Measurements from ENCODE around the gene MOB3B.

MOB3B gene

DNA sequence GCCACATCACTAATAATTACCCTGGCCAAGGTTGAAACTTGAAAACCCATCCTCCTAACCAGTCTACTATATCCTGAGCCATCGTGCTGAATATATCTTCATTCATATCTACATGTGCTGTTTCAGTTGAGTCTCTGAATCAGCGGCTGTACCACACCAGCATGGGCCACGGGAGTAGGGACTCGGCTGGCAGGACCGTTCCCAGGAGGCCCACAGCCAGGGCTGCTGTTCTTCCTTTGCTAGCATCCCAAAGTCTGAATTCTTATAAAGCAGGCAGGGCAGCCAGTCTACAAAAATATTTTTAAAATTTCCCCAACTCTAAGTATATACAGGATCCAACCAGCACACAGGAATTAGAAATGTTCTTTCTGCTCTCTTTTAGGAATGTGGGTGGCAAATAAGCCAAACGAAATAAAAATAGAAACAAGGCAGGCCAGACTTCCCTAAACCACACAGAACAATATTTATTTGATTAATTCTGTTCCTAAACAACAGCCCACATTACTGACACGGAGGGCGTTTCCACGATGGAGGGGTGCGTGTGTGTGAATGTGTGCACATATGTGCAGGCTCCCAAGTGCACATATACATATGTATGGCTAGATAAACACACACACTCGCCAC is 189.8 kb downstream of the MOB3B start:
- intact Hi-C loops (cut with DNase I; ENCODE audit: low total_unique reads): loop anchor here (5.0 kb wide), 1 partner anchor 188 kb away; the partner anchor contains the start of gene MOB3B
- H3K9me3 ChIP-seq: no peaks in the 10 kb centered on the region
- H3K36me3 ChIP-seq: no peaks in the 10 kb centered on the region
- DNase-seq: peak; percentile 47 to 77
- peaks cover 10 to 65% (median 51%) of the 10 kb centered on the region in 4 donors for H3K4me1 ChIP-seq
- no peaks in the 10 kb centered on the region for H3K27me3 ChIP-seq
- H3K4me3 ChIP-seq: no peak overlapping the region
- H3K27ac ChIP-seq: peak overlapping the region; percentile 66 to 67
- TF ChIP-seq, protein P1, sequence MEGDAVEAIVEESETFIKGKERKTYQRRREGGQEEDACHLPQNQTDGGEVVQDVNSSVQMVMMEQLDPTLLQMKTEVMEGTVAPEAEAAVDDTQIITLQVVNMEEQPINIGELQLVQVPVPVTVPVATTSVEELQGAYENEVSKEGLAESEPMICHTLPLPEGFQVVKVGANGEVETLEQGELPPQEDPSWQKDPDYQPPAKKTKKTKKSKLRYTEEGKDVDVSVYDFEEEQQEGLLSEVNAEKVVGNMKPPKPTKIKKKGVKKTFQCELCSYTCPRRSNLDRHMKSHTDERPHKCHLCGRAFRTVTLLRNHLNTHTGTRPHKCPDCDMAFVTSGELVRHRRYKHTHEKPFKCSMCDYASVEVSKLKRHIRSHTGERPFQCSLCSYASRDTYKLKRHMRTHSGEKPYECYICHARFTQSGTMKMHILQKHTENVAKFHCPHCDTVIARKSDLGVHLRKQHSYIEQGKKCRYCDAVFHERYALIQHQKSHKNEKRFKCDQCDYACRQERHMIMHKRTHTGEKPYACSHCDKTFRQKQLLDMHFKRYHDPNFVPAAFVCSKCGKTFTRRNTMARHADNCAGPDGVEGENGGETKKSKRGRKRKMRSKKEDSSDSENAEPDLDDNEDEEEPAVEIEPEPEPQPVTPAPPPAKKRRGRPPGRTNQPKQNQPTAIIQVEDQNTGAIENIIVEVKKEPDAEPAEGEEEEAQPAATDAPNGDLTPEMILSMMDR (IDR thresholded peaks at IDR 0.05): no peak

DNA sequence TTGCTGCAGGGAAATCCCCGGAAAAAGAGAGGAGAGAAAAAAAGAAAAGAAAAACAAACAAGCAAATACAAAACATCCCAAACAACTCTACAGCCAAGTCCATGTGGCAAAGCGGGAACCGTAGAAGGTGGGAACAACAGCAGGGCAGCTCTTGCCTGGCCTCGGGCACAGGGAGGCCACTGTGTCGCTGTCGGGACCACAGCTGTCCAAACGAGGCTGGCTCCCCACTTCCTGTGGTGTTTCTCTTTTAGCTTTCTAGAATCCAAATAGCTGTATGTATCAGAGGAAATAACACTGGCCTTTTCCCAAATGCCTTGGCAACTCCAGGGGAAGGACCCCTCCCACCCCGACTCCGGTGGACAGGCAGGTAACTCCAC is 191.1 kb downstream of the MOB3B start:
- no peak for DNase-seq
- Histone ChIP-seq H3K27ac (peak overlapping the region; percentile 66 to 67), H3K36me3 (no peaks in the 10 kb centered on the region), H3K4me3 (no peak overlapping the region), H3K9me3 (no peaks in the 10 kb centered on the region), H3K27me3 (no peaks in the 10 kb centered on the region), H3K4me1 (peaks cover 10 to 70% (median 55%) of the 10 kb centered on the region in 4 donors)
- intact Hi-C loops (cut with DNase I; ENCODE audit: low total_unique reads): no loop called here
- TF ChIP-seq, protein P1 (IDR thresholded peaks at IDR 0.05): no peak

DNA sequence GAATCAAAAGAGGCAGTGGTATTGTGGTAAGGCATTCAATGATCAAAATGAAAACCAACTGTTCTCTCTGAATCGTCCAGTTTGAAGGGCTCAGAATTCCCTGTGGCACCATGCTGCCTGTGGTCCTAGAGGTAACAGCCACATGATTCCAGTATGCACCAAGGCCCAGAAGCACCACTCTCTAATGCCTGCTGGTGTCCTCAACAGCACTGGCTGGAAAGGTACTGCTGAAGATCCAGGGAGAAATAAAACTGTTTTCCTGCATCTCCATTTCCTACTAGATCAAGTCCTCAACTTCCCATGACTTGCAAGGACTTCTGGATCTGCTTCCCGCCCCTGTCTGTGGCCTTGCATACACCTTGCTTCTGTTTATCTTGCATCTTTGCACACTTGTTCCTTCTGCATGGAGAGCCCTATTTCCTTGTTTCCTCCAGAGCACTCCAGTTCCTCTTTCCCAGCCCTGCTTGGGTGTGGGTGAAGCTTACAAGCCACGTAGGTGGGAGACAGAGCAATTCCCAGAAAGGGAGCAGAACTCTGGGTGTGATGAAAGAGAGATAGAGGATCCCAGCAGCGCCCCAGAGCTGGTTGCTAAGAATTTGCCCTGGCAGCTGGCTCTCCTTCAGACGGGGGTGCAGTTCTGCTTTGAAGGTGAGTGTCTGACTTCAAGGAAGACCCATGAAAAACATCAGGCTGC is 191.6 kb downstream of the MOB3B start:
- Histone ChIP-seq H3K4me3 (no peak overlapping the region), H3K4me1 (peaks cover 10 to 73% (median 58%) of the 10 kb centered on the region in 4 donors), H3K36me3 (no peaks in the 10 kb centered on the region)

DNA sequence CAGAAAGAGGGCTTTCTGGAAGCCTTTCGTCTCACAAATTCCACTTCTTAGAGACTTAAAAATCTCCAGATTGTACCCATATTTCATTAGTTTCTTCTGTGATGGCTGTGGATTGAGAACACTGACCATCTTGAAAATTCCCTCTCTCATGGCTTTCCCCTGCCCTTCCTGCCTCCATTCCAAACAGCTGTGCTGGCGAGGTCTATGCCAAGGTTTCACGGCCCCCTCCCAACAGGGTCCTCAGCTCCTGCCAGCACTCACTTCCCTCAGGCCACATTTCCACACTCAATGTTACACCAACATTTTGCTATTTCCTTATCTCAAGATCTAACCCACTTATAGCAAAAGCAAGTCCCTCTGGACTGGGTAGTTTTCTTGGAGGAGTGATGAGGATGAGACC is 192.4 kb downstream of the MOB3B start:
- no peak overlapping the region for H3K4me3 ChIP-seq
- DNase-seq: no peak
- TF ChIP-seq, protein P1 (IDR thresholded peaks at IDR 0.05): no peak
- intact Hi-C loops (cut with DNase I; ENCODE audit: low total_unique reads): no loop called here
- H3K36me3 ChIP-seq: no peaks in the 10 kb centered on the region
- no peaks in the 10 kb centered on the region for H3K9me3 ChIP-seq
- H3K27me3 ChIP-seq: no peaks in the 10 kb centered on the region
- peaks cover 10 to 67% (median 56%) of the 10 kb centered on the region in 4 donors for H3K4me1 ChIP-seq
- peak overlapping the region; percentile 66 to 67 for H3K27ac ChIP-seq

More for the DNA sequence above, 191.6 kb downstream of the MOB3B start:
- H3K27me3 ChIP-seq: no peaks in the 10 kb centered on the region
- TF ChIP-seq, protein P1 (IDR thresholded peaks at IDR 0.05): no peak
- intact Hi-C loops (cut with DNase I; ENCODE audit: low total_unique reads): no loop called here
- H3K27ac ChIP-seq: peak overlapping the region; percentile 66 to 67
- no peaks in the 10 kb centered on the region for H3K9me3 ChIP-seq
- DNase-seq: peak in 1 of 2 donors; percentile 38

DNA sequence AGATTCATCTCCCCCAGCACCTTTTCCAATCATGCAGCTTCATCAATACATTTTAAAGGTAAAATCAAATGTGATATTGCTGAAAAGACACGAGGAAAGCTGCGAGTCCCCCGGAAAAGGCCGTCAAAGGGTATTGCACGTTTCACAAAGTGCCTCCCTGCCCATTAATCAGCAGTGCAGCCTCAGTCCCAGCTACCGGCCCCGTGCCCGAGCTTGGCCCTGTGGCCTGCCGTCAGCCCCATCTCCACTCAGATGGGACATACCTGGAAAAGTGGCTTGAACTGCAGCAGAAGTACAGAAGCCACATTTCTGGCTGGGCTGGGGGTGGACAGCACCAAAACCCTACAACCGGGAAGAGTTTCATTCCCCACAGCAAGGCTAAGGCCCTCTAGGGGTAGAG is 192.8 kb downstream of the MOB3B start:
- H3K4me1 ChIP-seq: peaks cover 10 to 63% (median 54%) of the 10 kb centered on the region in 4 donors
- H3K36me3 ChIP-seq: no peaks in the 10 kb centered on the region
- DNase-seq: no peak
- no peaks in the 10 kb centered on the region for H3K9me3 ChIP-seq
- H3K27ac ChIP-seq: peak overlapping the region; percentile 66 to 67
- H3K4me3 ChIP-seq: no peak overlapping the region
- TF ChIP-seq, protein P1 (IDR thresholded peaks at IDR 0.05): no peak
- H3K27me3 ChIP-seq: no peaks in the 10 kb centered on the region
- intact Hi-C loops (cut with DNase I; ENCODE audit: low total_unique reads): no loop called here
